IPS-NIHi11 (cell line): Measurements from ENCODE around the gene CDK2.
"Not testable (repeated sequence)": the region's sequence is repeated elsewhere in the genome, so short reads cannot be mapped to it uniquely, and the experiment has no call there.

Source experiments
- DNase-seq: peaks from one replicate; pipeline ENCODE4 v3.0.0; 2012; ENCODE audit warnings: mixed read lengths, low spot score

CDK2 gene

GRCh38 chr12:55982319-55982936, 15.8 kb downstream of the CDK2 start:
- no peak for DNase-seq

GRCh38 chr12:55983232-55983842, 16.7 kb downstream of the CDK2 start:
- DNase-seq = no peak

DNA sequence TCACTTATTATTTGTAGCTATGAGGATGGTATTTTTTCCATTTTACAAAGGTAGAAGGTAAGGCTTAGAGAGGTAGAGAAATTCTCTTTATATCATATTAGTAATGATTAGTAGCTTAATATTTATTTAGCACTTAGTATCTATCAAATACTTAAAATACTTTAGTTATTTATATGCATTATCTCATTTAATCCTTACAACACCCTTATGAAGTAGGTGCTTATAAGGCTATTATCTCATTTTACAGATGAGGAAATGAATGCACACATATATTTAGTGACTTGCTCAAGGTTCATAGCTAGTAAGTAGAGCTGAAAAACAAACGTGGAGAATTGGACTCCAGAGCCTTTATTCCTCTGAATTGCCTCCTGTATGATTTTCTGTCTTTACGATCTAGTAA, 18.2 kb downstream of the CDK2 start:
- DNase-seq = no peak

DNA sequence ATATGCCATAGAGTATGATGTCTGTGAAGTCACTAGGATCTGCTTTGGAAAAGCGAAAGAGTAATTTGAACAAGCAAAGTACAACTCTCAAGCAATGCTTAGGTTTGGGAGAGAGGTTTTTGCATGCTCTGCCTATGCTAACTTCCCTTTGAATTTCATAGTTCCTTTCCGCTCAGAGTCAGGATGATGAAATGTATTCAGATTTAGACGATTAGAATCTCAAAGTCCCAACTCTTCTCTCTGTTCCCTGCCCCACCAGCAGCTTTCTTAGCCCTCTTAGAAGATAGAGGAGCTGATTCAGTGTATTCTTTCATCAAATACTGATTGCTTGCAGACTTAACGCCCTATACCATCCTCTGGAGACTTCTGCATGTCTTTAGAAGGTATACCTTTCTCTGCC, 18.7 kb downstream of the CDK2 start:
- DNase-seq = no peak

DNA sequence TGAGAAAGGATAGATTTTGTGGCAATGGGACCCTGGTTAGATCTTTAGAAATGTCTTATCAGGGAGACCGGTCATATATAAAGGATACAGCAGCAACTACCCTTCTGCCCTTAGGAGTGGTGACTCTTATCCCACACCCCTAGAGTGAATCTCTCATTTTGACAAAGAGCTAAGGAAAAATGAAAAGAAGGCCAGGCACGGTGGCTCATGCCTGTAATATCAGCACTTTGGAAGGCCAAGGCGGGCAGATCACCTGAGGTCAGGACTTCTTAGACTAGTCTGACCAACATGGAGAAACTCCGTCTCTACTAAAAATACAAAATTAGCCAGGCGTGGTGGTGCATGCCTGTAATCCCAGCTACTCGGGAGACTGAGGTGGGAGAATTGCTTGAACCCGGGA, 19.3 kb downstream of the CDK2 start:
- DNase-seq = not testable (repeated sequence)

DNA sequence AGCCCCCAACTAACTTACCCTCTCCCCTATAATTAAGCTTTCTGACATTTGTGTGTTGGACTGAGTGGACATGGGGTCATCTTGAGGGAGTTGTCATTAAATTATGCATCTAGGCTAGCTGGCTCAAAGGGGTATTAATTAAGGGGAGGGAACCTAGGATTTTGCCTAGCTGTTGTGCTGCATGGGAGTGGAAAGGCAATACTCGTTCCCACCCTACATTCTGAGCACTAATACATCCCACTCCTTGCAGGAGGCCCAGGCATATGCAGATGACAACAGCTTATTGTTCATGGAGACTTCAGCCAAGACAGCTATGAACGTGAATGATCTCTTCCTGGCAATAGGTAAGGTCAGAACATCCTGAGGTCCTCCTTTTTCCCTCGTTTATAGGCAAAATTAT, 24.5 kb downstream of the CDK2 start:
- no peak for DNase-seq

DNA sequence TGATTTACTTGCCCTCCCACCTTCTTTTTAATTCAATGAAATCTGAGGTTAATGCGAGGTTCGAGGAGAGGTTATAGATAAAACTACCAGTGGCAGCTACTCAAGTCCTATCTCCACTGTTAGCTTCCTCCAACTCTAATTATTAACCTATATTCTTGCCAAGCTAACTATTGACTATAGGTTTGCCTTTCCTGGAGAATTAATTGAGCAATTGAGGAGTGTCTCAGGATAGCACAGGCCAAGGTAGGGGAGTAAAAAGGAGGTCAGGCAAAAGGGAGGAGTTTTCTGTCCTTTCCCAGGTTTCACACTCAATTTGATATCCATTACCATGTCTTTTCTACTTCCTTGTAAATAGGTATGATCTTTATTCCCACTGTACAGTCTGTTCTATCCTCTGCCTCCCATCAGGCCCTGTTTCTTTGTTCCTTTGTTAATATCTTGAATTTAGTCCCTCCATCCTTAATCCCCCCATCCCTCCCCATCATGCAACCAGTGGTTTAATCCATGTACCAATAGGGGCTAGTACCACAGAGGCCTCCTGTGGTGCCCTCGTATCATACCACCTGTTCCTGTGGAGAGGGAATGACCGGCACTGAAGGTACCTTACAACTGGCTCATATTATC, 26.7 kb downstream of the CDK2 start:
- no peak for DNase-seq

- no peak for DNase-seq
Measured at GRCh38 chr12:55995366-55995765, 28.7 kb downstream of the CDK2 start.

- DNase-seq = peak; percentile 59
Measured at GRCh38 chr12:55996201-55996714, 29.6 kb downstream of the CDK2 start.

DNA sequence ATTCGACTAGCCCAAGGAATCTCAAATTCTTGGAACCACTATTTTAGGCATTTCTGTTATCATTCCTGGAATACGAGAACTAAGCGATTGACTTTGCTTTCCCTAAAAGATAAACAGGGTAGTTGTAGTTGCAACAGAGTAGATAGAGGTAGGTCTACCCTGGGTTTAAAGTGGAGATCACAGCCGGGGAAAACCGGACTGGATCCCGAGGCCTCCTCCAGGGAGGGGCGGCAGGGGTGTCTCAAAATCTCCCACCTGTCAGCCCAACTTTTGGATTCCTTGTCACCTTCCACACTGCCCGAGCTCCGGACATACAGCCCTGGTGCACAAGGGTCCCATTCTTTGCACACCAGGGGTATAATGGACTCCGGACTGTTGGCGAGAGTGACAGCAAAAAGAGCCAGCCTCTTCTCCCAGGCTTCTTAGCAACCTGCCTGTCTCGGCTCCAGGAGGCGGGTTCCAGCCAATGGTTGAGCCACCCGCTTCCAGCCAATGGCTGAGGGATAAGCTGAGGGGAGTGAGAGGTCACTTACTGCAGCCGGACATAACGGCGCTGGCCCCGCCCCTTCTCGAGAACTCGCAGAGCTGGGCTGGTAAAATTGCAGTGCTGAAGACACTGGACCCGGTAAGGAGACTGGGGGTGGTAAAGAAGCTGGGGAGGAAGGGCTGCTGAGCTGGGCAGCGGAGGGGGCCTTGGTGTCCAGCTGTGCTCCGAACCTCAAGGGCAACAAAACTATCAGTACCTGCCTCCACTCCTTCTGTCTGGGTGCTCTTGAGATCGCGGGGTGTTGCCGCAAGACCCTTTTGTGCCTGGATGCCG, 30.3 kb downstream of the CDK2 start, which contains the start of gene SUOX:
TSS of gene SUOX (plus strand) at position 562 of the 820 bp plus-strand sequence. CDS start 4,946 bp downstream, outside the sequence.
- DNase-seq = peak; percentile 99

GRCh38 chr12:55997535-55997859, 30.9 kb downstream of the CDK2 start:
- DNase-seq = peak; percentile 33

DNA sequence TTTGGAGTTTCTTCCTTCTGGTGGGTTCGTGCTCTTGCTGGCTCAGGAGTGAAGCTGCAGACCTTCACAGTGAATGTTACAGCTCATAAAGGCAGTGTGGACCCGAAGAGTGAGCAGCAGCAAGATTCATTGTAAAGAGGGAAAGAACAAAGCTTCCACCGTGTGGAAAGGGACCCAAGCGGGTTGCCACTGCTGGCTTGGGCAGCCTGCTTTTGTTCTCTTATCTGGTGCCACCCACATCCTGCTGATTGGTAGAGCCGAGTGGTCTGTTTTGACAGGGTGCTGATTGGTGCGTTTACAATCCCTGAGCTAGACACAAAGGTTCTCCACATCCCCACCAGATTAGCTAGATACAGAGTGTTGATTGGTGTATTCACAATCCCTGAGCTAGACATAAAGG, 32.9 kb downstream of the CDK2 start:
- DNase-seq = not testable (repeated sequence)

- DNase-seq = not testable (repeated sequence)
Measured at GRCh38 chr12:55999999-56000540, 33.4 kb downstream of the CDK2 start.

GRCh38 chr12:56001487-56002100, 35.0 kb downstream of the CDK2 start:
- no peak for DNase-seq

DNA sequence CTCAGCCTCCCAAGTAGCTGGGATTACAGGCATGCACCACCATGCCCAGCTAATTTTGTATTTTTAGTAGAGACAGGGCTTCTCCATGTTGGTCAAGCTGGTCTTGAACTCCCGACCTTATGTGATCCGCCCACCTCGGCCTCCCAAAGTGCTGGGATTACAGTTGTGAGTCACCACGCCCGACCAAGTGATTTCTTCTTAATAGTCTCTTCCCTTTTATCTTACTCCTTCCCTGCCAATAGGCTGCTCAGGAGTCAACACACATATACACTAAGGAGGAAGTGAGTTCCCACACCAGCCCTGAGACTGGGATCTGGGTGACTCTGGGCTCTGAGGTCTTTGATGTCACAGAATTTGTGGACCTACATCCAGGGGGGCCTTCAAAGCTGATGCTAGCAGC, 36.7 kb downstream of the CDK2 start:
- not testable (repeated sequence) for DNase-seq

DNA sequence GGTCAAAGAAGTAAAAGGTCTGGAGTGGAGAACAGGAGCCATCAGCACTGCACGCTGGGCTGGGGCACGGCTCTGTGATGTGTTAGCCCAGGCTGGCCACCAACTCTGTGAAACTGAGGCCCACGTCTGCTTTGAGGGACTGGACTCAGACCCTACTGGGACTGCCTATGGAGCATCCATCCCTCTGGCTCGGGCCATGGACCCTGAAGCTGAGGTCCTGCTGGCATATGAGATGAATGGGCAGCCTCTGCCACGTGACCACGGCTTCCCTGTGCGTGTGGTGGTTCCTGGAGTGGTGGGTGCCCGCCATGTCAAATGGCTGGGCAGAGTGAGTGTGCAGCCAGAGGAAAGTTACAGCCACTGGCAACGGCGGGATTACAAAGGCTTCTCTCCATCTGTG, 37.6 kb downstream of the CDK2 start:
- DNase-seq = no peak

GRCh38 chr12:56007564-56008559, 41.2 kb downstream of the CDK2 start:
- DNase-seq = peak; percentile 96

DNA sequence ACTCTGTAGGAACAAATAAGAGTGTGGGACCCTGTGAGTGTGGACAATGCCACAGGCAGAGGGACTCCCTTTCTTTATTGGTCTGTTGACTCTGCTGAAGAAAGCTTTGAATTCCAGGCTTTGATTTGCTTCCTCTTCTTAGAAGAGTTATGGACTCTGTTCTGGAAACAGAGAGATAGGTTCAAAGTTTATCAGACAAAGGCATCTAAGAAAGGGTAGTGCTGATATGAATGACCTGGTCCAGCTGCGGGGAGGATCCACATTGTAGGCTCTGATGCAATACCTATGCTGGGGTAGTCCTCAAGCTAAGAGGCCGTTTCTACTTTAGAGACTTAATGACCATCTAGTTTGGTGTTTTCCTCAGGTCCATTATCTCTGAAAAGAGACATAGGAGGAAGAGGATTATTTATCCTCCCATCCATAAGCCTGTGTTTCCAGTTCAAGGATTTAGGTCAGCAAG, 43.5 kb downstream of the CDK2 start:
- DNase-seq = no peak

DNA sequence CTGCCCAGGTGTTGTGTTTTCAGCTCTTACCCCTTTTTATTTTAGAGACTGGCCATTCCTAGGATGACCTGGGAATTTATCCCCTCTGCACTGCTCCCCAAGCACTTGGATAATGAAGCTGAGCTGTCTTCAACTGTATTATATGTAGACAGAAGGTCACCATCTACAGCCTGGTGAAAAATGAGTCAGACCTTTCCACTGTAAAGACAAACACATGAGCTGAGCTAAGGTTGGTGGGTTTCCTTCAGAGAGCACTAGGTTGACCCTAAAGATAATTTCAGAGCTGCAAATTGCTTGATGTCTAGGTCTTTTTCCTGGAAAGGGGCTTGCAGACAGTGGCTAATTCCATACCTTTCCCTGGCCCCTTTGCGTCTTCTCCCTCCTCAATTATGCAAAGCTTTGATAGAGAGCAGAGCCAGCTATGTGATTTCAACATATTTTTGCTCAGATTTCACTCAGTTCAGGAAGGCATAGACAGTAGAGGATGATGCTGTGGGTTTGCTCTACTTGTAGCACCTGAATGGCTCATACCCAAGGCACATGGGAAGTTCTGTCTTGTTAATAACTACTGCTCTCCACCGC, 45.0 kb downstream of the CDK2 start:
- DNase-seq = no peak

- no peak for DNase-seq
Measured at GRCh38 chr12:56013482-56013881, 46.9 kb downstream of the CDK2 start.
